ENCODE measurements around the gene CNPY1. TPM values are rescaled to one million over a fixed set of nuclear protein-coding genes. Genes with fewer than 3 reads are reported as not detected.

CNPY1 gene
- total and polyA plus RNA-seq, 12 donors = not detected

GRCh38 chr7:155515318-155515717 is 31.0 kb downstream of the CNPY1 start:
- Histone ChIP-seq H3K9me3 (replicated peaks in 1 of 3) (no peaks in the 10 kb centered on the region), H3K27me3 (peaks cover 22% of the 10 kb centered on the region), H3K4me1 (replicated peaks in 1 of 2) (no peaks in the 10 kb centered on the region), H3K4me3 (no peak overlapping the region), H3K36me3 (replicated peaks in 1 of 2) (no peaks in the 10 kb centered on the region), H3K27ac (no peak overlapping the region)
- TF ChIP-seq POLR2A (IDR thresholded peaks at IDR 0.05) (no peak), CTCF (IDR thresholded peaks at IDR 0.05) (no peak)
- WGBS, 4 donors = 68 to 71% (median 69%) methylated on average over 10 to 11 of the region's 11 CpGs
- intact Hi-C loops (cut with DNase I) = no loop called here
- DNase-seq = no peak

GRCh38 chr7:155514296-155514695 is 32.1 kb downstream of the CNPY1 start:
- WGBS, 4 donors = 75 to 83% (median 79%) methylated on average over 8 of the region's 8 CpGs
- H3K4me1 ChIP-seq (replicated peaks in 1 of 2) = no peaks in the 10 kb centered on the region
- no peak overlapping the region for H3K4me3 ChIP-seq
- intact Hi-C loops (cut with DNase I) = no loop called here
- no peaks in the 10 kb centered on the region for H3K9me3 ChIP-seq (replicated peaks in 1 of 3)
- H3K36me3 ChIP-seq (replicated peaks in 1 of 2) = no peaks in the 10 kb centered on the region
- H3K27me3 ChIP-seq = peaks cover 32% of the 10 kb centered on the region
- H3K27ac ChIP-seq = no peak overlapping the region
- DNase-seq = no peak
- TF ChIP-seq CTCF (IDR thresholded peaks at IDR 0.05) = no peak
- no peak for TF ChIP-seq POLR2A (IDR thresholded peaks at IDR 0.05)

GRCh38 chr7:155513543-155514285 is 32.6 kb downstream of the CNPY1 start:
- no peaks in the 10 kb centered on the region for H3K36me3 ChIP-seq (replicated peaks in 1 of 2)
- no peak overlapping the region for H3K27ac ChIP-seq
- no peaks in the 10 kb centered on the region for H3K4me1 ChIP-seq (replicated peaks in 1 of 2)
- TF ChIP-seq CTCF (IDR thresholded peaks at IDR 0.05) (no peak), POLR2A (IDR thresholded peaks at IDR 0.05) (no peak)
- 64 to 80% (median 70%) methylated on average over 13 of the region's 13 CpGs for WGBS, 4 donors
- H3K4me3 ChIP-seq = no peak overlapping the region
- peaks cover 38% of the 10 kb centered on the region for H3K27me3 ChIP-seq
- DNase-seq = no peak
- intact Hi-C loops (cut with DNase I) = no loop called here
- no peaks in the 10 kb centered on the region for H3K9me3 ChIP-seq (replicated peaks in 1 of 3)

- peaks cover 52% of the 10 kb centered on the region for H3K27me3 ChIP-seq
- H3K9me3 ChIP-seq (replicated peaks in 1 of 3) = no peaks in the 10 kb centered on the region
- 22 to 30% (median 22%) methylated on average over 4 of the region's 4 CpGs for WGBS, 4 donors
- no peak for TF ChIP-seq POLR2A (IDR thresholded peaks at IDR 0.05)
- TF ChIP-seq CTCF (IDR thresholded peaks at IDR 0.05) = no peak
- no peak overlapping the region for H3K27ac ChIP-seq
- no peaks in the 10 kb centered on the region for H3K36me3 ChIP-seq (replicated peaks in 1 of 2)
- H3K4me1 ChIP-seq (replicated peaks in 1 of 2) = no peaks in the 10 kb centered on the region
- no peak overlapping the region for H3K4me3 ChIP-seq
- DNase-seq = no peak
- intact Hi-C loops (cut with DNase I) = no loop called here
Observed at GRCh38 chr7:155512246-155512887, 34.0 kb downstream of the CNPY1 start.

Data from adrenal gland (tissue), 12 donors.